Nephron progenitor cell (in vitro differentiated cells): ENCODE results near the gene AAMDC.

Source experiments
- DNase-seq: peaks from one replicate; pipeline ENCODE4 v3.0.0; 2021
- H3K27ac Mint-ChIP-seq: 2 replicates; pipeline ENCODE4 v1.8.0; 2021; ENCODE audit warnings: mild to moderate bottlenecking, moderate library complexity, mixed read lengths
- H3K27me3 Mint-ChIP-seq: 2 replicates; pipeline ENCODE4 v1.8.0; 2021; ENCODE audit warnings: mild to moderate bottlenecking, low read depth, mixed read lengths; ENCODE audit not compliant: poor library complexity
- H3K36me3 Mint-ChIP-seq: 2 replicates; pipeline ENCODE4 v1.8.0; 2021; ENCODE audit warnings: low read depth, mixed read lengths
- H3K4me1 Mint-ChIP-seq: 2 replicates; pipeline ENCODE4 v1.8.0; 2021; ENCODE audit warnings: mixed read lengths
- H3K4me3 Mint-ChIP-seq: 2 replicates; pipeline ENCODE4 v1.8.0; 2021; ENCODE audit warnings: mild to moderate bottlenecking, moderate library complexity, mixed read lengths
- H3K9me3 Mint-ChIP-seq: 2 replicates; pipeline ENCODE4 v1.8.0; 2021; ENCODE audit warnings: mild to moderate bottlenecking, moderate library complexity, mixed read lengths
- TF ChIP-seq, protein P1 (sequence below): fragments of 200-600 bp; sonication (generic); IDR thresholded peaks from 2 replicates; pipeline ENCODE4 v1.5.0; 2021; ENCODE audit warnings: antibody characterized with exemption

The AAMDC gene

DNA sequence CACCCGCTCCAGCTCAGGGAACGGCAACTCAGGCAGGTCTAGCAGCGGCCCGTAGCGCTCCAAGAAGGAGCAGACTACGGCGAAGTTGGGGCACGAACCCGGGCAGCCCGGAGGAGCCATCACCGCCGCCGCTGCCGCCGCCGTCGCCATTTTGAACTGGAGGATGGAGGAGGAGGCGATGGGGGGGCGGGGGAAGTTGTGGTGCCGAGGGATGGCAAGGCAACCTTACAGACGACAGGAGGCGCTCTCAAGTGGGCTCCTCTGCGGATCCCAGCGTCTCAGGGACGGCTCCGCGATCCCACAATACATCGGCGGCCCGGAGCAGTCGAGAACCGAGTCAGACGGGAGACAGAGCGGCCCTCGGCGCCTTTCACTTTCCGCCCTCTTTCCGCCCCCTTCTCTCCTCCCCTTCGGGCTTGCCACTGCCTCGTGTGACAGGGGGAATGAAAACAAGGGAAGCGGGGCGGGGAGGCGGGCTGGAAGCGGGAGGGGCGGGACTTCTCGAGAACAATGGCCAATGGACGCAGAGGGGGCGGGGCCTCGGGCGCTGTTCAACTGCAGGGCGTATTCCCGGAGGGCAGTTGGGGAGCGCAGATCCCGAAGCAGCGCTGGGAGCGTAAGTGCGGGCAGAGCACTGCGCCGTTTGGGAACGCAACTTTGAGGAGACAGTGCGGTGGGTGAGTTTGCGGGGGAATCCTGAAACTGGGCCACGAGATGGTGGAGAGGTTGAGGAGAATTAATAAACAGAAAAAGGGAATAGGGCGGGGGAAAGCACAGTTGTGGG is at the start of gene AAMDC, which contains the start of gene RSF1:
Gene AAMDC, plus strand, starts transcription at position 580 of the 784 bp plus-strand sequence. CDS start 21,353 bp downstream, outside the sequence.
Gene RSF1, minus strand, starts transcription at position 158 of the 784 bp plus-strand sequence. Its CDS starts 8 bp downstream, at position 150.
- peak within 1 kb of the TSS; percentile 99 for H3K4me3 Mint-ChIP-seq
- TF ChIP-seq, protein P1, sequence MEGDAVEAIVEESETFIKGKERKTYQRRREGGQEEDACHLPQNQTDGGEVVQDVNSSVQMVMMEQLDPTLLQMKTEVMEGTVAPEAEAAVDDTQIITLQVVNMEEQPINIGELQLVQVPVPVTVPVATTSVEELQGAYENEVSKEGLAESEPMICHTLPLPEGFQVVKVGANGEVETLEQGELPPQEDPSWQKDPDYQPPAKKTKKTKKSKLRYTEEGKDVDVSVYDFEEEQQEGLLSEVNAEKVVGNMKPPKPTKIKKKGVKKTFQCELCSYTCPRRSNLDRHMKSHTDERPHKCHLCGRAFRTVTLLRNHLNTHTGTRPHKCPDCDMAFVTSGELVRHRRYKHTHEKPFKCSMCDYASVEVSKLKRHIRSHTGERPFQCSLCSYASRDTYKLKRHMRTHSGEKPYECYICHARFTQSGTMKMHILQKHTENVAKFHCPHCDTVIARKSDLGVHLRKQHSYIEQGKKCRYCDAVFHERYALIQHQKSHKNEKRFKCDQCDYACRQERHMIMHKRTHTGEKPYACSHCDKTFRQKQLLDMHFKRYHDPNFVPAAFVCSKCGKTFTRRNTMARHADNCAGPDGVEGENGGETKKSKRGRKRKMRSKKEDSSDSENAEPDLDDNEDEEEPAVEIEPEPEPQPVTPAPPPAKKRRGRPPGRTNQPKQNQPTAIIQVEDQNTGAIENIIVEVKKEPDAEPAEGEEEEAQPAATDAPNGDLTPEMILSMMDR: peak; percentile 48
- H3K27ac Mint-ChIP-seq: peak within 1 kb of the TSS; percentile 98
- H3K9me3 Mint-ChIP-seq: peaks cover 16% of the 10 kb centered on the region
- peaks cover 25% of the 10 kb centered on the region for H3K36me3 Mint-ChIP-seq
- H3K27me3 Mint-ChIP-seq: peaks cover 3% of the 10 kb centered on the region
- DNase-seq: peak; percentile 100
- H3K4me1 Mint-ChIP-seq: peaks cover 26% of the 10 kb centered on the region

DNA sequence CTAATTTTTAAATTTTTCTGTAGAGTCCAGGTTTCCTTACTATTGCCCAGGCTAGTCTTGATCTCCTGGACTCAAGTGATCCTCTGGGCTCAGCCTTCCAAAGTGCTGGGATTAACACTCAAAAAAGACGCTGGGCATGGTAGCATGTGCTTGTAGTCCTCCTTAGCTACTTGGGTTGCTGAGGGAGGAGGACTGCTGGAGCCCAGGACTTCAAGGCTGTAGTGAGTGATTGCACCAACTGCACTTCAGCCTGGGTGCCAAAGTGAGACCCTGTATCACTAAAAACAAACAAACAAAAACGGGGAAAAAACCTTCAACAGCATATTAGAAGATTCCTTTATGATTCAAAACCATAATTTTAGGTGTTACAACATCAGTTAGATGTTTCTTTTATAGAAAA is 45.0 kb upstream of the AAMDC start:
- peak overlapping the region; percentile 84 for H3K27ac Mint-ChIP-seq

DNA sequence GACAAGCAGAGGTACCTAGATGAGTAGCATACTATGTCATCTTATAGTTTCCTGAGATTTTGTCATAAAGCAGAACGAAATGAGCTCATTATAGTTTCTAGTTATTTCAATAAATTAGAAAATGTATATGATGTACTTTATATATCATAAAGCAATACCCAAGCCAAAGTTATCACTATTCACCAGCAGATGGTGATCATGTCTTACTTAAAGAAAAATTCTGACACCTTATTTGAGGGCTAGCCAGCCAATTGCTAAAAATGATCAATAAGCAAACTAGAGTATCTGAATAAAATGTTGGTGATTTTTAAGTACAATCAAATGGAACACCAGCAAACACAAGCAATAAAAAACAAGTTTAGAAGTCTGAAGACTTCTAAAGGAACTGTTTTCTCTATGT is 44.5 kb upstream of the AAMDC start:
- TF ChIP-seq, protein P1: no peak
- Mint-ChIP-seq H3K4me3 (no peak overlapping the region), H3K4me1 (peaks cover 7% of the 10 kb centered on the region), H3K27me3 (no peaks in the 10 kb centered on the region), H3K27ac (no peak overlapping the region), H3K9me3 (no peaks in the 10 kb centered on the region), H3K36me3 (peaks cover 23% of the 10 kb centered on the region)
- no peak for DNase-seq

More for the DNA sequence above, 45.0 kb upstream of the AAMDC start:
- Mint-ChIP-seq H3K36me3 (peaks cover 26% of the 10 kb centered on the region), H3K27me3 (no peaks in the 10 kb centered on the region), H3K9me3 (no peaks in the 10 kb centered on the region), H3K4me3 (no peak overlapping the region), H3K4me1 (peaks cover 7% of the 10 kb centered on the region)
- TF ChIP-seq, protein P1: no peak
- no peak for DNase-seq

DNA sequence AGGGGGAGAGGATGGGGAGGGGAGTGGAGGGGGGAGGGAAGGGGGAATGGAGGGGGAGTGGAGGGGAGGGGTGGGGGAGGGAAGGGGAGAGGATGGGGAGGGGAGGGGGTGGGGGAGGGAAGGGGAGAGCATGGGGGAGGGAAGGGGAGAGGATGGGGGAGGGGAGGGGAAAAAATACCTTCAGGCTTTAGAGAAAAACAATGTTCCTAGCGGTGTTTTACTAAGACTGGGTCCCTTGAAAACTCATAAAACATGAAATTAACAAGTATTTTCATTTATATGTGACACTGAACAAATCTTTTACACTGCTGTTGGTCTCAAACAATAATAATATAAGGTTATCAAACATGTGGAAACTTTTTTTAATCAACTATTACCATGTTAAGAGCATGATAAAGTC is 42.8 kb upstream of the AAMDC start:
- H3K27ac Mint-ChIP-seq: no peak overlapping the region
- H3K27me3 Mint-ChIP-seq: no peaks in the 10 kb centered on the region
- no peaks in the 10 kb centered on the region for H3K9me3 Mint-ChIP-seq
- no peak overlapping the region for H3K4me3 Mint-ChIP-seq
- DNase-seq: no peak
- H3K4me1 Mint-ChIP-seq: peaks cover 7% of the 10 kb centered on the region
- TF ChIP-seq, protein P1: no peak
- H3K36me3 Mint-ChIP-seq: peaks cover 30% of the 10 kb centered on the region

DNA sequence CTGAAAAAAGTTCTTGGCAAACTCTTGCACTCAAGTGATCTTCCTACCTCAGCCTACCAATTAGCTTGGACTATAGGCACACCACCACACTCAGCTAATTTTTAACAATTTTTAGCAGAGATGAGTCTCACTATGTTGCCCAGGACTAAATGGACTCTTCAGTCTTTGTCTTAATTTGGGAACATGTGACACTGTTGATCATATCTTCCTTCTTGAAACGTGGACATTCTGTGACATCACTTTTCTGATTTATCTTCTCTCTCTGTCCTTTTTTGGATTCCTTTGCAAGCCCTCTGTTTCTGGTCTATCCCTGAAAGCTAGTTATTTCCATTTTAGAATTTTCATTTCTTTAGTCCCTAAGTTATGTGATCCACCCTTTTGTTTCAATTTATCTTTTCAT is 42.4 kb upstream of the AAMDC start:
- peaks cover 7% of the 10 kb centered on the region for H3K4me1 Mint-ChIP-seq
- no peaks in the 10 kb centered on the region for H3K9me3 Mint-ChIP-seq
- H3K4me3 Mint-ChIP-seq: no peak overlapping the region
- no peak for DNase-seq
- TF ChIP-seq, protein P1: no peak
- peaks cover 30% of the 10 kb centered on the region for H3K36me3 Mint-ChIP-seq
- no peak overlapping the region for H3K27ac Mint-ChIP-seq
- no peaks in the 10 kb centered on the region for H3K27me3 Mint-ChIP-seq

DNA sequence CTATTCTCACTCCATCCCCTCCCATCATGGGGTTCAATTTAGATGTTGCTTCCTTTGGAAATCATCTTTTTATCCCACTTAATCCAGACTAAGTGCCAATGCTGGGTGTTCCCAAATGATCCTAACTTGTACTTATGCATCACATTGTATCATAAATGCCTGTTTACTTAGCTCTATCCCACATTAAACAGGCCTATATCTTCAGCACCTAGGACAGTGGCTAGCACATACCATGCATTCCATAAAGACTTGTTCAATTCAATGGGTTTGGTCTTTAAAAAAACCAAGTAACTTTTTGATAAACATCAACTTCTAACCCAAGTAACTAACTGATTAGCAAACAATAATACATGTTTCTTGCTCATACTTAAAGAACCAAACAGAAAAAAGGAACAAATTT is 41.0 kb upstream of the AAMDC start:
- DNase-seq: no peak
- TF ChIP-seq, protein P1: no peak
- Mint-ChIP-seq H3K36me3 (peaks cover 31% of the 10 kb centered on the region), H3K27ac (no peak overlapping the region), H3K9me3 (no peaks in the 10 kb centered on the region), H3K4me1 (peaks cover 7% of the 10 kb centered on the region), H3K4me3 (no peak overlapping the region), H3K27me3 (no peaks in the 10 kb centered on the region)
